Testis (tissue), 3 donors: ENCODE results near the gene CELSR1. TPM values are rescaled to one million over a fixed set of nuclear protein-coding genes. Genes with fewer than 3 reads are reported as not detected.

Experiments used
- DNase-seq: peaks from one replicate; pipeline ENCODE4 v3.0.0-alpha.2; 2019
- H3K27ac ChIP-seq, 2 donors: fragments of 200-600 bp; sonication (generic); one replicate each; pipeline ENCODE4 v1.5.1; 2019
- H3K27me3 ChIP-seq: fragments of 200-600 bp; sonication (generic); one replicate; pipeline ENCODE4 v1.5.1; 2019
- H3K36me3 ChIP-seq: fragments of 200-600 bp; sonication (generic); one replicate; pipeline ENCODE4 v1.5.1; 2017; ENCODE audit warnings: low read depth; ENCODE audit errors: missing control alignments
- H3K4me1 ChIP-seq: fragments of 200-600 bp; sonication (generic); one replicate; pipeline ENCODE4 v1.5.1; 2019
- H3K4me3 ChIP-seq, 2 donors: fragments of 200-600 bp; sonication (generic); one replicate each; pipeline ENCODE4 v1.5.1; 2017 to 2019
- H3K9me3 ChIP-seq: fragments of 200-600 bp; sonication (generic); one replicate; pipeline ENCODE4 v1.5.1; 2017
- CTCF ChIP-seq, 3 experiments: fragments of 450-650 bp in 2 of 3; fragments of 200-600 bp in 1 of 3; sonication (generic) in 1 of 3; IDR thresholded peaks; one replicate each; pipeline ENCODE4 v1.5.1; 2016 to 2019; ENCODE audit warnings: antibody characterized with exemption in 3 of 3, mild to moderate bottlenecking in 2 of 3, moderate library complexity in 1 of 3
- POLR2A ChIP-seq: fragments of 450-650 bp; IDR thresholded peaks from one replicate; pipeline ENCODE4 v1.6.1; 2017; ENCODE audit warnings: antibody characterized with exemption, mild to moderate bottlenecking, moderate library complexity
- WGBS, 2 donors: methylation state at CpG; one replicate each; pipeline ENCODE4 v1.1.5; 2018; 5-methylcytosine and 5-hydroxymethylcytosine counted together
- intact Hi-C: fragments of 100-400 bp; cut with DNase I; formaldehyde crosslinking; loops from one replicate; pipeline ENCODE4 v1.15.1; 2023; ENCODE audit warnings: low total_unique reads
- polyA plus RNA-seq: library from polyadenylated mRNA; stranded (reverse); fragments of 350-450 nt; fragmentation: Illumina TruSeq; extraction: RNeasy Lipid Tissue Mini Kit (QIAGEN cat#74804); gene quantifications from one replicate; pipeline ENCODE4 v1.2.3, GENCODE V29; 2014; ENCODE audit warnings: low read depth, low replicate concordance; ENCODE audit not compliant: insufficient read depth
- total RNA-seq, 2 donors: library from RNA; depleted of rRNA; stranded (reverse); fragments of >200 nt; gene quantifications; one replicate each; pipeline ENCODE4 v1.2.3, GENCODE V29; 2016

The CELSR1 gene
- total and polyA plus RNA-seq, 3 donors from 2014 or later = 5.6 to 21.5 (median 13.8) TPM

- Histone ChIP-seq H3K4me1 (peaks cover 4% of the 10 kb centered on the region), H3K4me3 (no peak overlapping the region), H3K9me3 (no peaks in the 10 kb centered on the region), H3K36me3 (no peaks in the 10 kb centered on the region), H3K27ac (no peak overlapping the region), H3K27me3 (no peaks in the 10 kb centered on the region)
- DNase-seq = no peak
- 45 to 86% methylated on average over 4 to 8 of the region's 8 CpGs for WGBS, 2 donors
- TF ChIP-seq CTCF (IDR thresholded peaks at IDR 0.05) (no peak), POLR2A (no peak)
- intact Hi-C loops = no loop called here
Measured at GRCh38 chr22:46522797-46523196, 14.6 kb downstream of the CELSR1 start.

- TF ChIP-seq POLR2A (no peak), CTCF (IDR thresholded peaks at IDR 0.05) (no peak)
Measured at GRCh38 chr22:46521994-46522393, 15.4 kb downstream of the CELSR1 start.

GRCh38 chr22:46520880-46521279 lies 16.5 kb downstream of the CELSR1 start:
- Histone ChIP-seq H3K4me3 (no peak overlapping the region), H3K27me3 (no peaks in the 10 kb centered on the region), H3K36me3 (no peaks in the 10 kb centered on the region), H3K27ac (no peak overlapping the region), H3K4me1 (peaks cover 4% of the 10 kb centered on the region), H3K9me3 (no peaks in the 10 kb centered on the region)
- 95% methylated on average over 8 of the region's 8 CpGs for WGBS, 2 donors
- TF ChIP-seq CTCF (IDR thresholded peaks at IDR 0.05) (no peak), POLR2A (no peak)
- intact Hi-C loops = no loop called here
- DNase-seq = no peak

More at GRCh38 chr22:46521994-46522393, 15.4 kb downstream of the CELSR1 start:
- Histone ChIP-seq H3K27ac (no peak overlapping the region), H3K36me3 (no peaks in the 10 kb centered on the region), H3K4me3 (no peak overlapping the region), H3K4me1 (peaks cover 4% of the 10 kb centered on the region), H3K9me3 (no peaks in the 10 kb centered on the region), H3K27me3 (no peaks in the 10 kb centered on the region)
- intact Hi-C loops = no loop called here
- DNase-seq = no peak
- 93 to 94% methylated on average over 5 of the region's 5 CpGs for WGBS, 2 donors

- no peak overlapping the region for H3K4me3 ChIP-seq
- TF ChIP-seq POLR2A = no peak
- no peak for TF ChIP-seq CTCF (IDR thresholded peaks at IDR 0.05)
- H3K27ac ChIP-seq = no peak overlapping the region
- peaks cover 4% of the 10 kb centered on the region for H3K4me1 ChIP-seq
- no peaks in the 10 kb centered on the region for H3K9me3 ChIP-seq
- WGBS, 2 donors = 80 to 89% methylated on average over 9 of the region's 9 CpGs
- H3K27me3 ChIP-seq = no peaks in the 10 kb centered on the region
- no peak for DNase-seq
- intact Hi-C loops = no loop called here
- H3K36me3 ChIP-seq = no peaks in the 10 kb centered on the region
Measured at GRCh38 chr22:46519377-46519776, 18.0 kb downstream of the CELSR1 start.

- DNase-seq = no peak
- Histone ChIP-seq H3K4me3 (no peak overlapping the region), H3K36me3 (no peaks in the 10 kb centered on the region), H3K9me3 (no peaks in the 10 kb centered on the region), H3K27me3 (no peaks in the 10 kb centered on the region), H3K4me1 (peaks cover 4% of the 10 kb centered on the region), H3K27ac (no peak overlapping the region)
- 82 to 87% methylated on average over 20 to 25 of the region's 25 CpGs for WGBS, 2 donors
- TF ChIP-seq POLR2A (no peak), CTCF (IDR thresholded peaks at IDR 0.05) (no peak)
- intact Hi-C loops = no loop called here
Measured at GRCh38 chr22:46518542-46519325, 18.7 kb downstream of the CELSR1 start.
